SH-SY5Y (cell line): ENCODE measurements around the gene SPSB4.

Experiments used
- GATA2 ChIP-seq: IDR thresholded peaks from 2 replicates; pipeline ENCODE4 v1.6.1; 2011; ENCODE audit warnings: mild to moderate bottlenecking, low read depth, low read length
- GATA3 ChIP-seq: IDR thresholded peaks from 2 replicates; pipeline ENCODE4 v1.6.1; 2011; ENCODE audit warnings: low read depth, mild to moderate bottlenecking, low read length, moderate library complexity

GRCh38 chr3:141021261-141021660, 29.9 kb upstream of the SPSB4 start:
- TF ChIP-seq GATA3 = no peak
- no peak for TF ChIP-seq GATA2
